G401 (cell line): ENCODE results near the gene TNFSF13. TPM values are rescaled to one million over a fixed set of nuclear protein-coding genes. Genes with fewer than 3 reads are reported as not detected.
A peak's percentile ranks its signal among the peaks of the same experiment; 100 is the strongest.

Experiments
- DNase-seq: peaks from one replicate; pipeline ENCODE4 v3.0.0-alpha.2; 2015; ENCODE audit warnings: low spot score
- in situ Hi-C: cut with HindIII; loops from 2 replicates; pipeline ENCODE4 v1.10.0; 2016; ENCODE audit warnings: low sequenced_read_pairs, mixed read lengths
- total RNA-seq: library from RNA; depleted of rRNA; stranded (reverse); fragments of >200 nt; shearing (Covaris generic); gene quantifications from 2 replicates; pipeline ENCODE4 v1.2.3, GENCODE V29; 2014; rRNA removed

Gene TNFSF13
- total RNA-seq, result 1.5 TPM in 1 of 2 replicates, not detected in the other

- no peak for DNase-seq
- in situ Hi-C loops, result no loop called here
Observed at GRCh38 chr17:7558544-7559319, at the start of gene TNFSF13. TSS of gene TNFSF13 (plus strand) at chr17:7558750. CDS start at chr17:7559040, 290 bp downstream.

- DNase-seq, result no peak
- in situ Hi-C loops, result no loop called here
Observed at GRCh38 chr17:7508846-7509245, 49.7 kb upstream of the TNFSF13 start.

GRCh38 chr17:7509937-7510336 lies 48.6 kb upstream of the TNFSF13 start:
- in situ Hi-C loops, result no loop called here
- no peak for DNase-seq

- DNase-seq, result no peak
- in situ Hi-C loops, result no loop called here
Observed at GRCh38 chr17:7511108-7511507, 47.4 kb upstream of the TNFSF13 start.

- no peak for DNase-seq
Observed at GRCh38 chr17:7512105-7512504, 46.4 kb upstream of the TNFSF13 start.

GRCh38 chr17:7512824-7513540 lies 45.6 kb upstream of the TNFSF13 start:
- in situ Hi-C loops, result no loop called here
- DNase-seq, result no peak

More at GRCh38 chr17:7512105-7512504, 46.4 kb upstream of the TNFSF13 start:
- in situ Hi-C loops, result no loop called here

- DNase-seq, result no peak
- in situ Hi-C loops, result no loop called here
Observed at GRCh38 chr17:7513850-7514419, 44.6 kb upstream of the TNFSF13 start.

GRCh38 chr17:7515911-7516610 lies 42.5 kb upstream of the TNFSF13 start:
- in situ Hi-C loops, result no loop called here

GRCh38 chr17:7523033-7523432 lies 35.5 kb upstream of the TNFSF13 start:
- in situ Hi-C loops, result no loop called here
- no peak for DNase-seq

More at GRCh38 chr17:7515911-7516610, 42.5 kb upstream of the TNFSF13 start:
- DNase-seq, result no peak

- no peak for DNase-seq
- in situ Hi-C loops, result no loop called here
Observed at GRCh38 chr17:7528842-7529241, 29.7 kb upstream of the TNFSF13 start.

GRCh38 chr17:7530023-7530900 lies 28.3 kb upstream of the TNFSF13 start:
- in situ Hi-C loops, result no loop called here
- no peak for DNase-seq

- in situ Hi-C loops, result no loop called here
- DNase-seq, result no peak
Observed at GRCh38 chr17:7538050-7538449, 20.5 kb upstream of the TNFSF13 start.

- in situ Hi-C loops, result no loop called here
- DNase-seq, result no peak
Observed at GRCh38 chr17:7538891-7539545, 19.5 kb upstream of the TNFSF13 start.

- in situ Hi-C loops, result no loop called here
- DNase-seq, result no peak
Observed at GRCh38 chr17:7541074-7541621, 17.4 kb upstream of the TNFSF13 start.

GRCh38 chr17:7544911-7545310 lies 13.6 kb upstream of the TNFSF13 start:
- in situ Hi-C loops, result no loop called here
- DNase-seq, result no peak

- in situ Hi-C loops, result no loop called here
Observed at GRCh38 chr17:7548585-7549400, 9.8 kb upstream of the TNFSF13 start, which contains the start of gene TNFSF12. TSS of gene TNFSF12 (plus strand) at chr17:7549058. CDS start at chr17:7549154, 96 bp downstream.

More at GRCh38 chr17:7548585-7549400, 9.8 kb upstream of the TNFSF13 start, which contains the start of gene TNFSF12:
- peak; percentile 52 for DNase-seq
